ENCODE results near the gene TOB1. TPM values are rescaled to one million over a fixed set of nuclear protein-coding genes. Genes with fewer than 3 reads are reported as not detected.

The TOB1 gene
- total RNA-seq, 1 experiment from 2014 or later = 31.6 TPM

- no peaks in the 10 kb centered on the region for H3K79me2 ChIP-seq (ENCODE audit: insufficient read depth, low read length)
- no peak overlapping the region for H2BK15ac ChIP-seq (ENCODE audit: low read depth, low read length)
- H2BK5ac ChIP-seq (ENCODE audit: insufficient read length, low read length) = no peak overlapping the region
- H3K4ac ChIP-seq (ENCODE audit: low read depth, low read length) = no peak overlapping the region
- H3K23me2 ChIP-seq (ENCODE audit: insufficient read length, low read depth, low read length, poor library complexity, severe bottlenecking) = no peaks in the 10 kb centered on the region
- no peak overlapping the region for H4K91ac ChIP-seq (ENCODE audit: insufficient read length, low read depth, low read length)
- H3K27ac Mint-ChIP-seq = peak overlapping the region in 1 of 3 experiments; percentile 17; a peak in 1 of 7 replicates
- TF ChIP-seq CTCF (conservative IDR thresholded peaks at IDR 0.05) = no peak
- no peak overlapping the region for H3K4me2 ChIP-seq (ENCODE audit: insufficient read depth, insufficient read length, low read length)
- DNase-seq = no peak
- no peak overlapping the region for H2BK120ac ChIP-seq (ENCODE audit: low read depth, low read length, poor library complexity, severe bottlenecking)
- no peaks in the 10 kb centered on the region for H3K9me3 ChIP-seq (ENCODE audit: control insufficient read depth, low read depth, low read length)
- H4K8ac ChIP-seq (replicated peaks; ENCODE audit: insufficient read length, low read depth, low read length) = no peak overlapping the region
- H3T11ph ChIP-seq (ENCODE audit: low read length) = no peak overlapping the region
- WGBS (ENCODE audit: extremely low coverage, insufficient read length, low lambda C conversion rate) = no CpG with 5 or more reads among the region's 3 CpGs
- H3K9me3 Mint-ChIP-seq = no peaks in the 10 kb centered on the region
- no peak overlapping the region for H2AK5ac ChIP-seq (ENCODE audit: insufficient read length, low read length)
- H3K27ac ChIP-seq (ENCODE audit: insufficient read length, low read depth, low read length) = no peak overlapping the region
- H2BK12ac ChIP-seq (ENCODE audit: insufficient read length, low read depth, low read length) = no peak overlapping the region
- no peak overlapping the region for H2BK20ac ChIP-seq (ENCODE audit: low read depth, low read length, poor library complexity, severe bottlenecking)
- H3K23ac ChIP-seq (ENCODE audit: insufficient read length, low read depth, low read length) = no peak overlapping the region
- H3K56ac ChIP-seq (ENCODE audit: insufficient read length, low read depth, low read length) = no peak overlapping the region
- H3K14ac ChIP-seq (ENCODE audit: insufficient read depth, low read length) = no peak overlapping the region
- H3K27me3 Mint-ChIP-seq (ENCODE audit: low read depth) = peaks cover 5% of the 10 kb centered on the region; the same call in 1 of the 2 replicates
- no peak overlapping the region for H4K5ac ChIP-seq (ENCODE audit: insufficient read length, low read depth, low read length)
- H3K9ac ChIP-seq (ENCODE audit: extremely low read depth, insufficient read length, low read length) = no peak overlapping the region
- no peak overlapping the region for H2AFZ ChIP-seq (ENCODE audit: low read length)
- no peaks in the 10 kb centered on the region for H3K27me3 ChIP-seq (ENCODE audit: insufficient read depth, low read length)
- H4K20me1 ChIP-seq (ENCODE audit: control insufficient read depth, insufficient read depth, insufficient read length) = no peaks in the 10 kb centered on the region
- H3K79me1 ChIP-seq (ENCODE audit: insufficient read depth, low read depth, low read length, poor library complexity, severe bottlenecking) = no peaks in the 10 kb centered on the region
- H3K36me3 Mint-ChIP-seq (ENCODE audit: insufficient read depth in 1 of 3, low read depth in 3 of 3) = no peaks in the 10 kb centered on the region
- H3K18ac ChIP-seq (ENCODE audit: insufficient read length, low read depth, low read length) = no peak overlapping the region
- peaks cover 8% of the 10 kb centered on the region in 2 experiments for H3K4me1 Mint-ChIP-seq
- no peak overlapping the region for H3K4me3 Mint-ChIP-seq
- H3K4me1 ChIP-seq (ENCODE audit: insufficient read depth, low read length) = no peaks in the 10 kb centered on the region
Measured at GRCh38 chr17:50815400-50815799, 50.8 kb downstream of the TOB1 start.

Data from H9 (cell line).